Stomach (tissue), 9 donors: ENCODE measurements around the gene SLC1A2. TPM values are rescaled to one million over a fixed set of nuclear protein-coding genes. Genes with fewer than 3 reads are reported as not detected.
A peak's percentile ranks its signal among the peaks of the same experiment; 100 is the strongest.

Experiments used
- DNase-seq, 2 donors: peaks; one replicate each; pipeline versions ENCODE4 v3.0.0 to v3.0.0-alpha.2; 2013 to 2019
- H3K27ac ChIP-seq, 5 donors: fragments of 200-600 bp in 4 of 5; sonication (generic) in 4 of 5; one replicate each; pipeline ENCODE4 v1.5.1; 2013 to 2019; ENCODE audit warnings: mild to moderate bottlenecking in 1 of 5, moderate library complexity in 1 of 5
- H3K27me3 ChIP-seq, 3 donors: fragments of 200-600 bp; sonication (generic); one replicate each; pipeline ENCODE4 v1.5.1; 2017 to 2019; ENCODE audit warnings: mixed run types in 1 of 3
- H3K36me3 ChIP-seq, 4 donors: fragments of 200-600 bp; sonication (generic); 1 replicate in 3 of 4; 2 replicates in 1 of 4; pipeline ENCODE4 v1.5.1; 2016 to 2019
- H3K4me1 ChIP-seq, 4 donors: fragments of 200-600 bp; sonication (generic); one replicate each; pipeline ENCODE4 v1.5.1; 2016 to 2019
- H3K4me3 ChIP-seq, 4 donors: fragments of 200-600 bp; sonication (generic) in 3 of 4; one replicate each; pipeline ENCODE4 v1.5.1; 2016 to 2019; ENCODE audit warnings: mild to moderate bottlenecking in 1 of 4
- H3K9me3 ChIP-seq, 4 donors: fragments of 200-600 bp; sonication (generic); one replicate each; pipeline ENCODE4 v1.5.1; 2016 to 2019
- EP300 ChIP-seq: sonication (generic); formaldehyde crosslinking; IDR thresholded peaks from one replicate; pipeline ENCODE4 v1.6.1; 2017; ENCODE audit warnings: antibody characterized with exemption
- POLR2A ChIP-seq, 4 donors: fragments of 450-650 bp; IDR thresholded peaks; one replicate each; pipeline ENCODE4 v1.6.1; 2016; ENCODE audit warnings: antibody characterized with exemption in 4 of 4, control low read depth in 2 of 4, mild to moderate bottlenecking in 1 of 4, moderate library complexity in 1 of 4
- POLR2AphosphoS5 ChIP-seq, 3 donors: sonication (generic); formaldehyde crosslinking; IDR thresholded peaks; one replicate each; pipeline ENCODE4 v1.6.1; 2016; ENCODE audit warnings: antibody characterized with exemption in 3 of 3
- WGBS, 5 donors: extraction: QIAGEN DNeasy Blood & Tissue Kit in 3 of 5; methylation state at CpG; one replicate each; pipeline versions ENCODE4 v1.1.5 to v1.1.7; 2013 to 2018; 5-methylcytosine and 5-hydroxymethylcytosine counted together
- intact Hi-C: fragments of 100-400 bp; cut with DNase I; formaldehyde crosslinking; loops from one replicate; pipeline ENCODE4 v1.15.1; 2023; ENCODE audit warnings: low total_unique reads
- polyA plus RNA-seq, 3 donors: library from polyadenylated mRNA; stranded (reverse); fragments of 200-250 nt; gene quantifications; one replicate each; pipeline ENCODE4 v1.2.3, GENCODE V29; 2013
- total RNA-seq, 5 donors: library from RNA; depleted of rRNA; stranded (reverse); fragments of >200 nt; gene quantifications; one replicate each; pipeline versions ENCODE4 v1.1.0 to v1.2.3, GENCODE V29; 2014 to 2016
- TF ChIP-seq, protein P1 (sequence below), 7 experiments: fragments of 450-650 bp in 4 of 7; fragments of 200-600 bp in 3 of 7; sonication (generic) in 3 of 7; IDR thresholded peaks; one replicate each; pipeline ENCODE4 v1.5.1; 2016 to 2019; ENCODE audit warnings: antibody characterized with exemption in 7 of 7, control low read depth in 2 of 7, mild to moderate bottlenecking in 1 of 7
- donor health status: healthy with polysubstance abuse.
- donor health status: Bipolar disorder and iron deficiency.
- donor health status: healthy.

SLC1A2 gene
- total and polyA plus RNA-seq, 8 donors: 1.3 to 13.4 (median 3.2) TPM; not detected in 1

DNA sequence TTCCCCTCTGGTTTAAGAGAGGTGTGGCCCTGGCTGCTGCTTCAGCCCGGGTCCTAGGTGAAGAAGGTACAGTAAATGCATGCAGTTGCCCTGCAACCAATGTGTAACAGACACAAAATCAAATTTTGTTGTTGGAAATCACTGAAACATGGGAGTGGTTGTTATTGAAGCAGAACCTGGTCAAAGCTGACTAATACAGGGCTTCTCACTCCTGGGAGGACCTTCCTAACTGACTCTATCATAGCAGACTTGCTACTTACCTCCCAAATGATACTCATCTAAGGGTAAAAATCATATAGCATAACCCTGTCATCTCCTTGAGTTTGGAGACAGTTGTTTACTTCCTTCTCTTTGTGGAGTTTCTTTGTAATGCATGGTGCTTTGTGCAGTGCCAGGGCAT lies 52.6 kb downstream of the SLC1A2 start:
- 71 to 96% (median 82%) methylated on average over 1 of the region's 1 CpG for WGBS, 5 donors
- DNase-seq: no peak
- Histone ChIP-seq H3K4me1 (peaks cover 7 to 30% (median 18%) of the 10 kb centered on the region in 4 donors), H3K4me3 (no peak overlapping the region), H3K9me3 (peaks cover 0 to 3% (median 0%) of the 10 kb centered on the region in 4 donors), H3K27me3 (no peaks in the 10 kb centered on the region), H3K36me3 (no peaks in the 10 kb centered on the region), H3K27ac (no peak overlapping the region)
- TF ChIP-seq POLR2A (IDR thresholded peaks at IDR 0.05): no peak
- TF ChIP-seq, protein P1, sequence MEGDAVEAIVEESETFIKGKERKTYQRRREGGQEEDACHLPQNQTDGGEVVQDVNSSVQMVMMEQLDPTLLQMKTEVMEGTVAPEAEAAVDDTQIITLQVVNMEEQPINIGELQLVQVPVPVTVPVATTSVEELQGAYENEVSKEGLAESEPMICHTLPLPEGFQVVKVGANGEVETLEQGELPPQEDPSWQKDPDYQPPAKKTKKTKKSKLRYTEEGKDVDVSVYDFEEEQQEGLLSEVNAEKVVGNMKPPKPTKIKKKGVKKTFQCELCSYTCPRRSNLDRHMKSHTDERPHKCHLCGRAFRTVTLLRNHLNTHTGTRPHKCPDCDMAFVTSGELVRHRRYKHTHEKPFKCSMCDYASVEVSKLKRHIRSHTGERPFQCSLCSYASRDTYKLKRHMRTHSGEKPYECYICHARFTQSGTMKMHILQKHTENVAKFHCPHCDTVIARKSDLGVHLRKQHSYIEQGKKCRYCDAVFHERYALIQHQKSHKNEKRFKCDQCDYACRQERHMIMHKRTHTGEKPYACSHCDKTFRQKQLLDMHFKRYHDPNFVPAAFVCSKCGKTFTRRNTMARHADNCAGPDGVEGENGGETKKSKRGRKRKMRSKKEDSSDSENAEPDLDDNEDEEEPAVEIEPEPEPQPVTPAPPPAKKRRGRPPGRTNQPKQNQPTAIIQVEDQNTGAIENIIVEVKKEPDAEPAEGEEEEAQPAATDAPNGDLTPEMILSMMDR (IDR thresholded peaks at IDR 0.05): no peak
- intact Hi-C loops: no loop called here

DNA sequence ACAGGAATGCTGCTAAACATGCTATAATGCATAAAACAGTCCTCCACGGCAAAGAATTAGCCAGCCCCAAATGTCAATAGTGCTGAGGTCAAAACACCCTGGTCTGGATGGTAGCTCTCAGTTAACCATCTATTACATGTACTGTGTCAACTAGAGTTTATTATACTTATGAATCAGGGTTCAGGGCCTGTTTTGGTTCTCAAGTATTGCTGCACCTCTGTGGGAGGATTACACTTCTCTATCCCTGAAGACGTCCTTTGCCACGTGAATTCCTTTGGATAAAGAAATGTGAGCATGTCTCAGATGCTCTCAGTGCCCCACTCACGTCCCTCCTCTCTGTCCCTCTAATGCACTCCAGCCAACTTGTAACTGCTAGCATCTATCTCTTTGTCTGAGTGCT lies 53.4 kb downstream of the SLC1A2 start:
- Histone ChIP-seq H3K36me3 (no peaks in the 10 kb centered on the region), H3K27ac (peak overlapping the region in 1 of 5 donors; percentile 76), H3K4me3 (no peak overlapping the region), H3K9me3 (peaks cover 0 to 3% (median 0%) of the 10 kb centered on the region in 4 donors), H3K4me1 (peaks cover 7 to 30% (median 18%) of the 10 kb centered on the region in 4 donors), H3K27me3 (no peaks in the 10 kb centered on the region)
- DNase-seq: no peak
- TF ChIP-seq POLR2AphosphoS5 (IDR thresholded peaks at IDR 0.05) (no peak), EP300 (no peak), POLR2A (IDR thresholded peaks at IDR 0.05) (no peak)
- TF ChIP-seq, protein P1 (IDR thresholded peaks at IDR 0.05): no peak
- intact Hi-C loops: no loop called here
- WGBS, 5 donors: 74 to 83% (median 81%) methylated on average over 4 of the region's 4 CpGs

DNA sequence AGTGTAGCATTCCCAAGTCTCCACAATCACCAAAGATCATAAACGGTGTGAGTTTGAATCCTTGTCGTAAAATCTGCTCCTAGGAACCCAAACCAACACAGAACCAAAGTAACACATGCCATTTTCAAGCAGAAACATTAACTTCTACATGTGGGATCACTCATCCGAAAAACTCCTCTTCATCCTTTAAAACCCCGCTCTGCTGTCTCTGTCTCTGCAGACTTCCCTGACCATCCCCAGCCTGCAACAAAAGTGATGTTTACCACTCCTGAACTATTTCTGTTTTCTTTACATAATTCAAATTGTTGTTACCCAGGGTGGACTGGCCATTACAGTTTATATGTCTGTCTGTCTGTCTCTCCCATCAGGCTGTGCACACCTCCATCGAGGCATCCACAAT lies 54.0 kb downstream of the SLC1A2 start:
- Histone ChIP-seq H3K27me3 (no peaks in the 10 kb centered on the region), H3K9me3 (peaks cover 0 to 3% (median 0%) of the 10 kb centered on the region in 4 donors), H3K4me1 (peaks cover 7 to 30% (median 18%) of the 10 kb centered on the region in 4 donors), H3K4me3 (no peak overlapping the region), H3K27ac (peak overlapping the region in 3 of 5 donors; percentile 63 to 76 (median 64)), H3K36me3 (no peaks in the 10 kb centered on the region)
- TF ChIP-seq EP300 (no peak), POLR2A (IDR thresholded peaks at IDR 0.05) (no peak), POLR2AphosphoS5 (IDR thresholded peaks at IDR 0.05) (no peak)
- TF ChIP-seq, protein P1 (IDR thresholded peaks at IDR 0.05): no peak
- 86 to 93% (median 89%) methylated on average over 5 of the region's 5 CpGs for WGBS, 5 donors
- DNase-seq: no peak
- intact Hi-C loops: no loop called here

DNA sequence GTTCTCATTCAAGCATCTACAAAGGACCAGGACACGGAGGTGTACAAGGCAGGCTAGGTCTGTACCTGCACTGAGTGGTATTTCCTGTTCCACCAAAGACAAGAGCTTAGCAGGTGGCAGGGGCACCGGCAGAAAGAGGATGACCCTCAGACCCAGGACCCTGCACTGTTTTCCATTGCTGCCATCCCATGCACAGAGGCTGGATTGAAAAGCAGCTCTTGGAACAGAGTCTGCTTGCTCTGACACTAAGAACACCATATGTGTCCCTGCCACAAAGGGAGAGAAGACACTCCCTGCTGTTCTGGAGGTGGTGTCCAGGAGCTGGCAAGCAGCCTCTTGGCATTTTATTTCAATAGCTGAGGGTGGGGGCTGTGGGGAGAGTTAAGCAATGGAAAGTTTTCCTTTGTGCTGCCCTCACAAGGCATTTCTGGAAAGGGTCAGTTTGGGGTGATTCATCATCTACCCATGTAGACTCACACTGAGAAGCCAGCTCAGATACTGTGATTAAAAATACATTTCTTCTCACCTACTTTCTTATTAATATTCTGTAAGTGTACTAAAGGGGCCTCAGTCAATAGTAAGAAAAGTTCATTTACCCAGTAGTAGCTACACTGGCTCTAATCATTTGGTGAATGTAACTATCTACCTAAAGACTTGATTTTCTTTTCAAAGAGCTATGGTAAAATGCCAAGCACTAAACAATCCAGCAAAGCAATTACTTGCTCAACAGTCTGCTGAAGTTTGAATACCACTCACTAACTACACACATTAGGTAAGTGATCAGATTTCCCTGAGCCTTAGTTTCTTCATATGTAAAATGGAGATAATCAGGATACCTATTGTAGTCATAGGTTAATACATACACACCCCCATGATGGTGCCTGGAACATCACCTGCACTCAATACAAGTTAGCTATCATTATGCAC lies 55.2 kb downstream of the SLC1A2 start:
- TF ChIP-seq, protein P1 (IDR thresholded peaks at IDR 0.05): no peak
- TF ChIP-seq EP300 (peak; percentile 52), POLR2A (IDR thresholded peaks at IDR 0.05) (no peak), POLR2AphosphoS5 (IDR thresholded peaks at IDR 0.05) (peak in 2 of 3 donors; percentile 50 to 68)
- intact Hi-C loops: no loop called here
- H3K36me3 ChIP-seq: no peaks in the 10 kb centered on the region
- H3K9me3 ChIP-seq: peaks cover 0 to 3% (median 0%) of the 10 kb centered on the region in 4 donors
- H3K27ac ChIP-seq: peak overlapping the region; percentile 2 to 76 (median 64)
- peaks cover 7 to 35% (median 23%) of the 10 kb centered on the region in 4 donors for H3K4me1 ChIP-seq
- H3K27me3 ChIP-seq: no peaks in the 10 kb centered on the region
- peak; percentile 69 to 74 for DNase-seq
- no peak overlapping the region for H3K4me3 ChIP-seq
- WGBS, 5 donors: 24 to 46% (median 32%) methylated on average over 2 of the region's 2 CpGs
